Astrocyte of the cerebellum (primary cell): ENCODE results near the gene FAM163B.

Experiments used
- DNase-seq: peaks from one replicate; pipeline ENCODE4 v3.0.0-alpha.2; 2011; ENCODE audit warnings: low read depth
- H3K4me3 ChIP-seq: 2 replicates; pipeline ENCODE4 v1.5.1; 2011; ENCODE audit warnings: mild to moderate bottlenecking, low read depth, low read length, moderate library complexity
- in situ Hi-C: cut with HindIII; loops from 2 replicates; pipeline ENCODE4 v1.10.0; 2017; ENCODE audit warnings: low sequenced_read_pairs
- TF ChIP-seq, protein P1 (sequence below): IDR thresholded peaks from 2 replicates; pipeline ENCODE4 v1.5.1; 2012; ENCODE audit warnings: low read length, low read depth, moderate library complexity, mild to moderate bottlenecking; ENCODE audit errors: missing control alignments

Gene FAM163B

DNA sequence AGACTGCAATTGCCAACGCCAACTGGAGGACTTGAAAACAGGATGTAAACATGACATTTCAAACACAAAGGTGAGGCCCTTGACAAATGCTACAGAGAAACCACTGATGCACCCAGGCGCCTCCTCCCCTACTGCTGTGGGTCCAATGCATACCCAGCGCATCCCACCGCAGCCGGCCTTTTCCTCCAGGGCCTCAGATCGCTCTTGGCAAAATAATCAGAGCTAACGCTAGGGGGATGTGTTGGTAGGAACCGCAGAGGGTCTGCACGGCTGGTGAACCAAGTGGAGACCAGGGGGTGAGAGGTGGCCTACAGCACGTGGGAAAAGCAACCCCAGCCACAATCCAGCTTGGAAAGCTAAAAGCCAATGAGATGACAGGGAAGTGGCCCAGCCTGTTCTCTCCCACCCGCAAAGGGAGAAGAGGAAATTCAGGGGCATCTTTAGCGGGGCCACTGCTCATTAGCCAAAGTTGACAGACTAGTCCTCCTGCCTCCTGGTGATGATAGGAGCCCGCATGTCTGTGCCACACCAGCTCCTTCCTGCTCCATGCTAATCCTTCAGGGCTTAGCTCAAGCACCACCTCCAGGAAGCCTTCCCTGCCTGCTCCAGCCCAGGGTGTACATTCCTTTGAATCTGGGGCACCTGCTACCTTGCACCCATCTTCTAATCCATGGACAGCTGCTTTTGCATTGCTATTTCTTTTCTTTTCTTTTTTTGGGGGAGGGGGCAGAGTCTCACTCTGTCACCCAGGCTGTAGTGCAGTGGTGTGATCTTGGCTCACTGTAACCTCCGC lies 5.9 kb downstream of the FAM163B start:
- no peak overlapping the region for H3K4me3 ChIP-seq
- TF ChIP-seq, protein P1, sequence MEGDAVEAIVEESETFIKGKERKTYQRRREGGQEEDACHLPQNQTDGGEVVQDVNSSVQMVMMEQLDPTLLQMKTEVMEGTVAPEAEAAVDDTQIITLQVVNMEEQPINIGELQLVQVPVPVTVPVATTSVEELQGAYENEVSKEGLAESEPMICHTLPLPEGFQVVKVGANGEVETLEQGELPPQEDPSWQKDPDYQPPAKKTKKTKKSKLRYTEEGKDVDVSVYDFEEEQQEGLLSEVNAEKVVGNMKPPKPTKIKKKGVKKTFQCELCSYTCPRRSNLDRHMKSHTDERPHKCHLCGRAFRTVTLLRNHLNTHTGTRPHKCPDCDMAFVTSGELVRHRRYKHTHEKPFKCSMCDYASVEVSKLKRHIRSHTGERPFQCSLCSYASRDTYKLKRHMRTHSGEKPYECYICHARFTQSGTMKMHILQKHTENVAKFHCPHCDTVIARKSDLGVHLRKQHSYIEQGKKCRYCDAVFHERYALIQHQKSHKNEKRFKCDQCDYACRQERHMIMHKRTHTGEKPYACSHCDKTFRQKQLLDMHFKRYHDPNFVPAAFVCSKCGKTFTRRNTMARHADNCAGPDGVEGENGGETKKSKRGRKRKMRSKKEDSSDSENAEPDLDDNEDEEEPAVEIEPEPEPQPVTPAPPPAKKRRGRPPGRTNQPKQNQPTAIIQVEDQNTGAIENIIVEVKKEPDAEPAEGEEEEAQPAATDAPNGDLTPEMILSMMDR: peak; percentile 8
- in situ Hi-C loops: no loop called here
- DNase-seq: no peak

DNA sequence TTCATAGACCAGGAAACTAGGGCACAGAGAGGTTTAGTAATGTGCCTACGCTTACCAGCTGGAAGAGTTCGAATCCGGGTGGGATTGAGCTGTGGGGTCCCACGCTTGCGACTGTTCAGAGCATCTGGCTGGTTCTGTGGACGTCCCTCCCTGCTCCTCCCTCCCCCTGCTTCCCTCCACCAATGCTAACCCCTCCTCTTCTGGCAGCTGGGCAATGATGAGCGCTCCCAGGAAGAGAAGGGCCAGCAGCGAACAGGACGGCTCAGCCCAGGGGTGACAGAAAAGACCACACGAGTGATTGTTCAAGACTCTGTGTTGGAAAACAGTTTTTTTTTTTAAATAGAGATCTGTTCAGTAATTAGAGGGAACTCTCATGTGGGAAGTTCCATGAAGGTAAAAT lies 6.9 kb downstream of the FAM163B start:
- TF ChIP-seq, protein P1: no peak
- in situ Hi-C loops: no loop called here
- H3K4me3 ChIP-seq: no peak overlapping the region
- DNase-seq: no peak

- in situ Hi-C loops: no loop called here
- no peak overlapping the region for H3K4me3 ChIP-seq
- DNase-seq: no peak
- TF ChIP-seq, protein P1: no peak
Measured at GRCh38 chr9:133601746-133602145, 7.4 kb downstream of the FAM163B start.

DNA sequence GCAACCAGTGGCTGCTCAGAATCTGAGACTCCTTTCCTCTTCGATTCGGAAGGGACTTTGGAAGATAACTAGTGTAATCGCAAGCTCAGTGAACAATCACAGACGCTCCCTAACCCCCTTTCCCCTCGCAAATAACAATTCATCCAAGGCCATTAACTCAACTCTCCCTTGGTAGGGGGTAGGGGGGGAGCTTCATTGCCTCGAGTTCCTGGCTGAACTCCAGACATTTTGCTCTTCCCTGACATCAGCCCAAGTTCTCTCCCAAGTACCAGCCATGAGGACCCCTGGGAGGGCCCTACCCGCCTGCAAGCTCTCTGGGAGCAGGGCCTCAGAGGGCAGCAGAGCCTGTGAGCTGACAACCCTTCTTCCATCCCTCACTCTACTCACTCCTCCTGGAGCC lies 8.4 kb downstream of the FAM163B start:
- no peak overlapping the region for H3K4me3 ChIP-seq
- TF ChIP-seq, protein P1: no peak
- in situ Hi-C loops: no loop called here
- no peak for DNase-seq

DNA sequence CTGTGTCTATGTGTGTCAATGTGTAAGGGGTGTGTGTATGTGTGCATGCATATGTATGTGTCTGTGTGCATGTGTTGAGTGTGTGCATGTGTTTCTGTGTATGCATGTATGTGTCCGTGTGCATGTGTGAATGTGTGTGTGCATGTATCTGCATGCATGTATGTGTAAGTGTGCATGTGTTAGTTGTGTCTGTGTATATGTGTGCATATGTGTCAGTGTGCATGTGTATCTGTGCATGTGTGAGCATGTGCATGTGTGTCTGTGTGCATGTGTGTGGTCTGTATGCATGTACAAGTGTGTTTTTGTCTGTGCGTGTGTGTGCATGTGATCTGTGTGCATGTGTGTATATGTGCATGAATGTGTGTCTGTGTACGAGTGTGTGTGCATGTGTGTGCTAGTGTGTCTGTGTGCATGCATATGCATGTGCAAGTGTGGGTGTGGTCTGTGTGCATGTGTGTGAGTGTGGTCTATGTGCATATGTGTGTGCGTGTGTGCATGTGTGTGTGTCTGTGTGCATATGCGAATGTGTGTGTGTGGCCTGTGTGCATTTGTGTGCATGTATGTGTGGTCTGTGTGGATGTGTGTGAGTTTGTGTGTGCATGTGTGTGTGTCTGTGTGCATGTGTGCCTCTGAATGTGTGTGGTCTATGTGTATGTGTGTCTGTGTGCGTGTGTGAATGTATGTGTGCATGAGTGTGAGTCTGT lies 9.6 kb downstream of the FAM163B start:
- in situ Hi-C loops: loop anchor here (5.0 kb wide), 1 partner anchor 73 kb away; no protein-coding TSS in a partner anchor
- TF ChIP-seq, protein P1: no peak
- DNase-seq: no peak
- no peak overlapping the region for H3K4me3 ChIP-seq

DNA sequence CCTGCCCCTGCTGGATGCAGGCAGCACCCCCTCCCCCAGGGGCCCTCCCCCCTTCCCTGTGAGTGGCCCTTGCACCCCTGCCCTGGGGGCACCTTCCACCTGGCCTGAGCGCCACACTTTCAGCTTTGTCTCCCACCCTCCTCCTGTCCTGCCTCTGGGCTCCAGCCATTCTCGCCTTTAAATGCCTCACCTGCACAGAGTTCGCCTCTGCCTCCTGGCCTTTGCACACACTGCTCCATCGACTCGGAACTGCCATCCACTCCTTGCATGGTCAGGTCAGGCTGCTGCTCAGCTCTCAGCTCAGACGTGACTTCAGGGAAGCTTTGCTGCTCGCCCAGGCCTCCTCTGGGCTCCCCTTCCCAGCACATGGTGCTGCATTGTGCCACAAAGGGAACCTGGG lies 10.2 kb downstream of the FAM163B start:
- in situ Hi-C loops: loop anchor here (5.0 kb wide), 1 partner anchor 73 kb away; no protein-coding TSS in a partner anchor
- TF ChIP-seq, protein P1: no peak
- H3K4me3 ChIP-seq: no peak overlapping the region
- DNase-seq: no peak
